Measurements from ENCODE around the gene PLEKHA8.

- no peak for TF ChIP-seq POLR2A (IDR thresholded peaks at IDR 0.05)
- TF ChIP-seq CTCF (IDR thresholded peaks at IDR 0.05): no peak
Observed at GRCh38 chr7:30068117-30068516, 39.9 kb downstream of the PLEKHA8 start.

Measured in tibial nerve (tissue), 3 donors.